ENCODE data around the gene EPB41L1. TPM values are rescaled to one million over a fixed set of nuclear protein-coding genes. Genes with fewer than 3 reads are reported as not detected.

EPB41L1 gene
- total RNA-seq, 1 donor from 2014 or later, result 30.6 TPM

DNA sequence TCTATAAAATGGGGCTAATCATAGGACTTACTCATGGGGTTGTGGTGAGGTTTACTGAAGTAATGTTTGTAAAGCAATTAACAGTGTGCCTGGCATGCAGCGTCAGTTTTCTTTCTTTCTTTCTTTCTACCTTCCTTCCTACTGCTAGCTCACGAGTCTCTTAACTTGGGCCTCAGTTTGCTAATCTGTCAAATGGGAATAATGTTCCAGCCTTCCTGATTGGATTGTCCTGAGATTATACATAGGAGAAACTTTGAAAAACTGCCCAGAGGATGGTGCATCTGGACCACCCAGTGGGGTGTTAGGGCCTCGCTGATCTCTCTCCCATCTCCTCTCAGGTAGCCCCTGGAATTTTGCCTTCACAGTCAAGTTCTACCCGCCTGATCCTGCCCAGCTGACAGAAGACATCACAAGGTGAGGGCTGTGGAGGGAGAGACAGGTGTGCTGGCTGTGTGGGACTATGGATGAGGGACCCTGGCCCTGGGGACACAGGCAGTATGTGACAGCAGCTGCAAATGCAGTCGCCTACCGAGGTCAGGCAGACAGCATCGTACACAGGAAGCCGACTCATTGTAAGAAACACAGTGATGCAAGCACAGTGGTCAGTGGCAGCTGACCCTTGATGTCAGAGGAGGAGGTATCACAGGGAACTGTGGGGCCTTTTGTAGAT is 27.5 kb downstream of the EPB41L1 start:
- TF ChIP-seq, protein P1, sequence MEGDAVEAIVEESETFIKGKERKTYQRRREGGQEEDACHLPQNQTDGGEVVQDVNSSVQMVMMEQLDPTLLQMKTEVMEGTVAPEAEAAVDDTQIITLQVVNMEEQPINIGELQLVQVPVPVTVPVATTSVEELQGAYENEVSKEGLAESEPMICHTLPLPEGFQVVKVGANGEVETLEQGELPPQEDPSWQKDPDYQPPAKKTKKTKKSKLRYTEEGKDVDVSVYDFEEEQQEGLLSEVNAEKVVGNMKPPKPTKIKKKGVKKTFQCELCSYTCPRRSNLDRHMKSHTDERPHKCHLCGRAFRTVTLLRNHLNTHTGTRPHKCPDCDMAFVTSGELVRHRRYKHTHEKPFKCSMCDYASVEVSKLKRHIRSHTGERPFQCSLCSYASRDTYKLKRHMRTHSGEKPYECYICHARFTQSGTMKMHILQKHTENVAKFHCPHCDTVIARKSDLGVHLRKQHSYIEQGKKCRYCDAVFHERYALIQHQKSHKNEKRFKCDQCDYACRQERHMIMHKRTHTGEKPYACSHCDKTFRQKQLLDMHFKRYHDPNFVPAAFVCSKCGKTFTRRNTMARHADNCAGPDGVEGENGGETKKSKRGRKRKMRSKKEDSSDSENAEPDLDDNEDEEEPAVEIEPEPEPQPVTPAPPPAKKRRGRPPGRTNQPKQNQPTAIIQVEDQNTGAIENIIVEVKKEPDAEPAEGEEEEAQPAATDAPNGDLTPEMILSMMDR (conservative IDR thresholded peaks at IDR 0.05), result no peak
- no peak for DNase-seq (ENCODE audit: low read depth, low spot score)
- Mint-ChIP-seq H3K27ac (ENCODE audit: unreplicated experiment) (no peak overlapping the region), H3K9me3 (no peaks in the 10 kb centered on the region), H3K4me3 (no peak overlapping the region), H3K4me1 (peaks cover 34% of the 10 kb centered on the region), H3K27me3 (ENCODE audit: low read depth) (no peaks in the 10 kb centered on the region), H3K36me3 (ENCODE audit: low read depth) (no peaks in the 10 kb centered on the region)

DNA sequence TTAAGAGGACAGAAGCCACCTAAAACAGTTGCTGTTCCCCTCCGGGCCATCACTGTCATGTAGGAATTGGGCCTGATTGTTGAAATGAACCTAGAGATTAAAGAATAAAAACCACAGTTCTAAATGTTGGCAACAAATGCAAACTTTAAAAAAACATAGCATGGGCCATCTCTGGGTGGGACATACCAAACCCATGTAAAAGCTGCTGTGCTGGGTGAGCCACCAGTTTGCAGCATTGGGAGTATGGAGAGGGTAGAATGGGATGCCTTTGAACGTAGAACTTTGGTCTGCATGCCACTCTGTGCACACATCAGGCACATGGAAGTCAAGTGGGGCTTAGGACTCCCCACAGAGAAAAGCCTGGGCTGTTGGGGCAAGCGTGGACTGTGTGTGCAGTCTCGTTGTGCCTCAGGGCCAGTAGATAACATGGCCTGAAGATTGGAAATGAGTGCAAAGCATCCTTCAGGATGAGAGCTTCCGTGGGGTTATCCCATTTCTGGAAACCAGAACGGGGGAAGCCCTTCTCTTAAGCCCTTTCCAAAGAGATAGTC is 28.1 kb downstream of the EPB41L1 start:
- no peaks in the 10 kb centered on the region for H3K9me3 Mint-ChIP-seq
- TF ChIP-seq, protein P1 (conservative IDR thresholded peaks at IDR 0.05), result no peak
- no peak for DNase-seq (ENCODE audit: low read depth, low spot score)
- H3K27me3 Mint-ChIP-seq (ENCODE audit: low read depth), result no peaks in the 10 kb centered on the region
- no peak overlapping the region for H3K4me3 Mint-ChIP-seq
- H3K27ac Mint-ChIP-seq (ENCODE audit: unreplicated experiment), result no peak overlapping the region
- no peaks in the 10 kb centered on the region for H3K36me3 Mint-ChIP-seq (ENCODE audit: low read depth)
- H3K4me1 Mint-ChIP-seq, result peaks cover 34% of the 10 kb centered on the region

DNA sequence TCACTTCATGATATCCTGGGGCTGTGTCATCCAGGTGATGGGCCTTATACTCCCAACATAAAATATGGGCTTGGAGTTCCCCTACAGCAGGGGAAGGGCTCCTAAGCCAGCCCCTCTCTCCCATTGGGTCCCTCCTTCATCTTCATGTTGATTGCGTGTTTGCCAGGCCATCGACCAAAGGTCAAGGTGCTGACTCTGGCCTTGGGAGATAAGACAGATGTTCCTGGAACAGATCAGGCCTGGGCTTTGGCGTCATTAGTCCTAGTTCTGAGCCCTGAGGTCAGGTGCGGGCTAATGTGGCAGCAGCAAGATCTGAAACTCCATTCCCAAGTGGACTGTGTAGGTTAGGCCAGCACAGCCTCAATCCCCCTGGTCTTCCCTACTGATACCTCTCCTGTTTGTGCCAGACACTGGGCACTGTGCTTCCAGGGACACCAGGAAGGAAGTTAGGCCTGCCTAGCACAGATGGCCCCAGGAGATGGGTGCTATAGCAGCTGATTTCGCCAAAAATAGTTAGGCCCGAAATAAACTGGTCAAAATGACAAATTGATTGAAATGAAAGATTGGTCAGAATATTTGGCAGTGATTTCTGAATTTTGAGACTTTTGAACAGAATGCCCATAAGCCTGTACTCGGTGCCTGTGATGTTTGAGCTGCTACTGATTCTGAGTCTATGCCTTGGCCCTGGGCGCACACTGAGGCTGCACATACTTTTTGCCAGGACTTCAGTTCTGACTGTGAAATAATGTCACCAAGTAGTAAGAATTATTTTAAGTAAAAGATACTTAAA is 28.8 kb downstream of the EPB41L1 start:
- DNase-seq (ENCODE audit: low read depth, low spot score), result no peak
- H3K4me1 Mint-ChIP-seq, result peaks cover 32% of the 10 kb centered on the region
- H3K27me3 Mint-ChIP-seq (ENCODE audit: low read depth), result no peaks in the 10 kb centered on the region
- H3K9me3 Mint-ChIP-seq, result no peaks in the 10 kb centered on the region
- H3K36me3 Mint-ChIP-seq (ENCODE audit: low read depth), result no peaks in the 10 kb centered on the region
- H3K27ac Mint-ChIP-seq (ENCODE audit: unreplicated experiment), result no peak overlapping the region
- H3K4me3 Mint-ChIP-seq, result no peak overlapping the region
- TF ChIP-seq, protein P1 (conservative IDR thresholded peaks at IDR 0.05), result no peak

DNA sequence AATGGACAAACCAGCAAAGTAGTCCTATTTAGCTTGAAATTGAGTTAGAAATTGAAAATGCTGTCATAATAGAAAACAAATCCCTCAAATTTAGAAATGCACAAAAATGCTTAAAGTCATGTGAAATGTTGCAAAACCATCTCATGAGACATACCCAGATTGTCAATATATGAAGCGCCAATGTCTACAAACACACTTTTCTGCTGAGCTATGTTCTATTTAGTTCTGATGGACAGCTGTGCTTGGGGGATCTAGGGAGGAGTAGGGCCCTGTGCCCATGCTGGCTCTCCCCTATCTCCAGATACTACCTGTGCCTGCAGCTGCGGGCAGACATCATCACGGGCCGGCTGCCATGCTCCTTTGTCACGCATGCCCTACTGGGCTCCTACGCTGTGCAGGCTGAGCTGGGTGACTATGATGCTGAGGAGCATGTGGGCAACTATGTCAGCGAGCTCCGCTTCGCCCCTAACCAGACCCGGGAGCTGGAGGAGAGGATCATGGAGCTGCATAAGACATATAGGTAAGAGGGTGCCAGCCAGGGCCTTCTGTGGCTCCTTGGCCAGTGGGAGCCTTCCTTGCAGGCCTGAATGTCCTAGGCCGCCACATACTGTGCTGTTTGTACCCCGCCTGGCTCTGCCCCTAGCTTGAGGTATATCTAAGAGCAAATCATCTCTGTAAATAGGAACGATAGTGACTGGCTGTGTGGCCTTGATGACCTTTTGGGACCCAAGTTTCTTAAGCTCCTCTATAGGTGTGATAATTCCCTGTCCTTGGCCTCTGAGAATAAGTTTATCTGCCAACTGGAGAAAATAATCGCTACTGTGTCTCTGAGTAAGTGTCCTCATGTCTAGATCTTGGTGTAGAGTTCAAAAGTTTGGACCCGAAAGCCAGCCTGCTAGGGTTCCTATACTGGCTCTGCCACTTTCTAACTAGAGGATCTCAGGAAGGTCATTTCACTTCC is 30.6 kb downstream of the EPB41L1 start:
- H3K9me3 Mint-ChIP-seq, result no peaks in the 10 kb centered on the region
- no peak overlapping the region for H3K27ac Mint-ChIP-seq (ENCODE audit: unreplicated experiment)
- DNase-seq (ENCODE audit: low read depth, low spot score), result no peak
- H3K27me3 Mint-ChIP-seq (ENCODE audit: low read depth), result no peaks in the 10 kb centered on the region
- H3K36me3 Mint-ChIP-seq (ENCODE audit: low read depth), result peaks cover 3% of the 10 kb centered on the region
- H3K4me3 Mint-ChIP-seq, result no peak overlapping the region
- TF ChIP-seq, protein P1 (conservative IDR thresholded peaks at IDR 0.05), result no peak
- H3K4me1 Mint-ChIP-seq, result peaks cover 19% of the 10 kb centered on the region
